BLaER1 (cell line): ENCODE measurements around the gene UNCX.

Experiments used
- H3K27ac ChIP-seq: shearing (Covaris generic); formaldehyde crosslinking; 2 replicates; pipeline ENCODE4 v1.8.1; 2022
- H3K27me3 ChIP-seq: shearing (Covaris generic); formaldehyde crosslinking; 2 replicates; pipeline ENCODE4 v1.8.1; 2022
- H3K36me3 ChIP-seq: shearing (Covaris generic); formaldehyde crosslinking; 2 replicates; pipeline ENCODE4 v1.8.1; 2022
- H3K4me1 ChIP-seq: shearing (Covaris generic); formaldehyde crosslinking; 2 replicates; pipeline ENCODE4 v1.8.1; 2022
- H3K4me2 ChIP-seq: shearing (Covaris generic); formaldehyde crosslinking; 2 replicates; pipeline ENCODE4 v1.8.1; 2022
- H3K4me3 ChIP-seq: shearing (Covaris generic); formaldehyde crosslinking; 2 replicates; pipeline ENCODE4 v1.8.1; 2022
- H3K9ac ChIP-seq: shearing (Covaris generic); formaldehyde crosslinking; 2 replicates; pipeline ENCODE4 v1.8.1; 2022
- H3K9me3 ChIP-seq: shearing (Covaris generic); formaldehyde crosslinking; 2 replicates; pipeline ENCODE4 v1.8.1; 2022
- H4K20me1 ChIP-seq: shearing (Covaris generic); formaldehyde crosslinking; 2 replicates; pipeline ENCODE4 v1.8.1; 2022
- Cebpa-rat ChIP-seq: shearing (Covaris generic); IDR thresholded peaks from 2 replicates; pipeline ENCODE4 v1.8.1; 2022

Gene UNCX

GRCh38 chr7:1225441-1226185 is 7.1 kb upstream of the UNCX start:
- Histone ChIP-seq H3K27ac (no peak overlapping the region), H3K4me2 (no peak overlapping the region), H3K9ac (no peak overlapping the region), H3K4me3 (no peak overlapping the region), H3K4me1 (peaks cover 15% of the 10 kb centered on the region), H4K20me1 (peaks cover 69% of the 10 kb centered on the region), H3K36me3 (no peaks in the 10 kb centered on the region), H3K9me3 (no peaks in the 10 kb centered on the region), H3K27me3 (peaks cover 99% of the 10 kb centered on the region)
- no peak for TF ChIP-seq Cebpa-rat

GRCh38 chr7:1226186-1226901 is 6.3 kb upstream of the UNCX start:
- Histone ChIP-seq H3K9me3 (no peaks in the 10 kb centered on the region), H3K36me3 (no peaks in the 10 kb centered on the region), H3K9ac (no peak overlapping the region), H3K4me3 (no peak overlapping the region), H3K27ac (no peak overlapping the region), H3K4me1 (peaks cover 15% of the 10 kb centered on the region), H3K27me3 (peaks cover 99% of the 10 kb centered on the region), H3K4me2 (no peak overlapping the region), H4K20me1 (peaks cover 71% of the 10 kb centered on the region)
- TF ChIP-seq Cebpa-rat = no peak

DNA sequence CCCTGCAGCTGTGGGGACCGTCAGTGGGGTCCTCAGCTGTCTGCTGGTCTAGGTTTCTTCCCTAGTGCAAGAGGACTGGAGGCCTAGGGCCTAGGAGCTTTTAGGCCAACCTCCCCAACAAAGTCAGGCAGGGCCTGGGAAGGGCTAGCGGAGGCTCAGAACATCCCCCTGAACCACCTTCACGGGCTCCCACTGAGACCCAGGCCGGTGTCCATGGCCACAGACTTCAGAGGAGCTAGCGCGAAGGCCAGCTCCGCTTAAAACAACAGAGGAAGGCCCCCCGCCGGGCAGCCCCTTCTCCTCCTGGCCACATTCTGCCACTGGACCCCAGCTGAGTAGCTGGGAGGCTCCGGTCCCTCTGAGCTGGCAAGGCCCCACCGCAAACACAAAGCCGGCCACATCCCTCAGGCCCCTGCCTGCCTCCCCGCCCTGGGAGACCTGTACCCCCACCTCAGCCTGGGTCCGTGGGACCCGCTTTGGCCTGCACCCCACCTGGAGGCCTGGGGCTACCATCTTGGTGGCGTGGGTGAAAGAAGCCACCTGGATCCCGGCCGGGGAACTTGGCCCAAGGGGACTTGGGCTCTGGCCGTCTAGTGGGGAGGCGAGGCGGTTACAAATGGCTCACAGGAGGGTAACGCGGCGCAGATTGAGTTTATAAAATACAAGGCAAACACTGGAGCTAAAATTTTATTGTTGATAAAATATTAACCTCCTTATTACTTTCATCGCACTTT is 5.4 kb upstream of the UNCX start:
- Histone ChIP-seq H3K27ac (no peak overlapping the region), H3K9ac (no peak overlapping the region), H3K27me3 (peaks cover 99% of the 10 kb centered on the region), H3K9me3 (no peaks in the 10 kb centered on the region), H3K4me2 (no peak overlapping the region), H3K4me1 (peaks cover 15% of the 10 kb centered on the region), H3K4me3 (no peak overlapping the region), H4K20me1 (peaks cover 80% of the 10 kb centered on the region), H3K36me3 (no peaks in the 10 kb centered on the region)
- TF ChIP-seq Cebpa-rat = no peak

GRCh38 chr7:1227814-1228544 is 4.7 kb upstream of the UNCX start:
- TF ChIP-seq Cebpa-rat = no peak
- Histone ChIP-seq H3K27me3 (peaks cover 99% of the 10 kb centered on the region), H3K4me3 (no peak overlapping the region)

DNA sequence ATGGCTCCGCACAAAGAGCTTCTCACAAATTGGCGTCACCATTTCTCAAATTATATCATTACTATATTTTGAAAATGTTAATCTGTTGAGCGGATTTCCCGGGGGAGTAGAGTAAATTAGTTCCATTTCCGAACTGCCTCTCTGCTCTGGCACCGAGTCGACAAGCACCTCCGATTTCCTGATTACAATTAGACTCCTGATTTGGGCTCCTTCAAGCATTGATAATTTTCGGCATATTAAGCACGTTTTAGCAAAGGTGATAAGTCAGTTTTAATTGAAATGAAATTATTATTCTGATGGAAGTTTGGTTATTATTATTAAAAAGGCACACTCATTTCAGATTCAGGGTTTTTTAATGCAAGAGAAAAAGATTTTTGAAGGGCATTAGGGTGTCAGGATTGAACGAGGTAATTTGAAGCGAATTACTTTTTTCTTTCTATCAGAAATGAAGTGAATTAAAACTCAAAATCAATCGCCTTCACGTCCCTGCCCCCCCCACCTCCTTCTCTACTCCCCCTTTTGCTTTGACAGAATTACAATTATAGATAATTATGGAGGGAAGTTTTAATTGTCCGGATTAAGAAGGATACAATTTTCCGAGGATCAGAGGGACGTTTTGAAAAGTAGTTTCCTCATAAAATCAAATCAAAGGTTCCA is 4.0 kb upstream of the UNCX start:
- Histone ChIP-seq H3K27ac (no peak overlapping the region), H3K9ac (no peak overlapping the region), H4K20me1 (peaks cover 75% of the 10 kb centered on the region), H3K9me3 (no peaks in the 10 kb centered on the region), H3K27me3 (peaks cover 98% of the 10 kb centered on the region), H3K4me2 (no peak overlapping the region), H3K4me3 (no peak overlapping the region), H3K36me3 (no peaks in the 10 kb centered on the region), H3K4me1 (peaks cover 13% of the 10 kb centered on the region)
- no peak for TF ChIP-seq Cebpa-rat

More at GRCh38 chr7:1227814-1228544, 4.7 kb upstream of the UNCX start:
- H3K9ac ChIP-seq = no peak overlapping the region
- no peaks in the 10 kb centered on the region for H3K36me3 ChIP-seq
- H3K4me2 ChIP-seq = no peak overlapping the region
- peaks cover 15% of the 10 kb centered on the region for H3K4me1 ChIP-seq
- H4K20me1 ChIP-seq = peaks cover 78% of the 10 kb centered on the region
- H3K27ac ChIP-seq = no peak overlapping the region
- H3K9me3 ChIP-seq = no peaks in the 10 kb centered on the region

DNA sequence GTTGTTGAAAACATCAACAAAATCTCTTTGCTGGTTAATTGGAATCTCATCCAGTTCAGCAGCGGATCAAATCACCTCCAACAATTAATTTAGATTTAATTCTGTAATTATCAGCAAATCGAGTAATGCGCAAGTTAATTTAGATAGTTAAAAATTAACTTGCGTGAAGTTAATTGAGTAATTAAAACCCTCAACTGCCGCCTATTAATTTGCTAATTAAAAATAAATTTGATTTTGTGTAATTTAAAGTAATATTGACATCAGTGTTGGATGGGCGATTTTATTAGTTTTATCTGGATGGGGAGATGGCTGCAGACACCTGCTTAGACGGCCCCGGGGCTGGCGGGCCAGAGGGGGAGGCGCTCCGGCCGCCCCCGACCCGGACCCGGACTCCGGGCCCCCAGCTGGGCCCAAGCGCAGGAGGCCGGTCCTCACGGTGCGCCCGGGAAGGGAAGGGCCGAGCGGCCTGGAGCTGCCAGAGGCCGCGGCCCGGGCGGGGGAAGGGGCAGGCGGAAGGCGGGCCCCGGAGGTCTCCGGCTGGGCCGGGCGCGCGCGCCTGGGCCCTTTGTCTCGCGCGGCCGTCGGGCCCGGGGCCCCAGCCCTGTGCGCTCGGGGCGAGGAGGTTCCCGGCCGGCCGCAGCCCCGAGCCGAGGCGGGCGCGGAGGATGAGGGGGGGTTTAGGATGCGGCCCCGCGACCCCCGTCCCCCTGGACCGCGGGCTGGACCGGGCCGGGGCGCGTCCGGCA is 3.3 kb upstream of the UNCX start:
- TF ChIP-seq Cebpa-rat = no peak
- no peak overlapping the region for H3K4me2 ChIP-seq
- peaks cover 98% of the 10 kb centered on the region for H3K27me3 ChIP-seq

GRCh38 chr7:1229956-1230355 is 2.7 kb upstream of the UNCX start:
- H3K4me1 ChIP-seq = peaks cover 6% of the 10 kb centered on the region; the same call in 1 of the 2 replicates
- H4K20me1 ChIP-seq = peaks cover 79% of the 10 kb centered on the region
- no peak overlapping the region for H3K27ac ChIP-seq
- TF ChIP-seq Cebpa-rat = no peak
- H3K9ac ChIP-seq = no peak overlapping the region
- no peaks in the 10 kb centered on the region for H3K36me3 ChIP-seq
- no peaks in the 10 kb centered on the region for H3K9me3 ChIP-seq
- H3K4me2 ChIP-seq = no peak overlapping the region
- H3K4me3 ChIP-seq = no peak overlapping the region
- H3K27me3 ChIP-seq = peaks cover 98% of the 10 kb centered on the region

More for the DNA sequence above, 3.3 kb upstream of the UNCX start:
- H4K20me1 ChIP-seq = peaks cover 75% of the 10 kb centered on the region
- H3K27ac ChIP-seq = no peak overlapping the region
- no peaks in the 10 kb centered on the region for H3K9me3 ChIP-seq
- H3K4me1 ChIP-seq = peaks cover 6% of the 10 kb centered on the region; the same call in 1 of the 2 replicates
- no peak overlapping the region for H3K9ac ChIP-seq
- H3K36me3 ChIP-seq = no peaks in the 10 kb centered on the region
- no peak overlapping the region for H3K4me3 ChIP-seq

GRCh38 chr7:1230411-1231213 is 2.1 kb upstream of the UNCX start:
- Histone ChIP-seq H3K9ac (no peak overlapping the region), H3K36me3 (no peaks in the 10 kb centered on the region), H3K4me1 (peaks cover 6% of the 10 kb centered on the region; the same call in 1 of the 2 replicates), H3K9me3 (no peaks in the 10 kb centered on the region), H4K20me1 (peaks cover 83% of the 10 kb centered on the region), H3K27me3 (peaks cover 98% of the 10 kb centered on the region), H3K4me3 (no peak overlapping the region), H3K27ac (no peak overlapping the region), H3K4me2 (no peak overlapping the region)
- TF ChIP-seq Cebpa-rat = no peak
